GM19043 (cell line): ENCODE data around the gene MMP25.
"Not testable (repeated sequence)": the region's sequence is repeated elsewhere in the genome, so short reads cannot be mapped to it uniquely, and the experiment has no call there.

Experiments used
- ATAC-seq: cut with Tn5 transposase; IDR thresholded peaks from one replicate; pipeline ENCODE4 v1.9.1; 2021; ENCODE audit warnings: low read depth; ENCODE audit not compliant: unreplicated experiment

Gene MMP25

DNA sequence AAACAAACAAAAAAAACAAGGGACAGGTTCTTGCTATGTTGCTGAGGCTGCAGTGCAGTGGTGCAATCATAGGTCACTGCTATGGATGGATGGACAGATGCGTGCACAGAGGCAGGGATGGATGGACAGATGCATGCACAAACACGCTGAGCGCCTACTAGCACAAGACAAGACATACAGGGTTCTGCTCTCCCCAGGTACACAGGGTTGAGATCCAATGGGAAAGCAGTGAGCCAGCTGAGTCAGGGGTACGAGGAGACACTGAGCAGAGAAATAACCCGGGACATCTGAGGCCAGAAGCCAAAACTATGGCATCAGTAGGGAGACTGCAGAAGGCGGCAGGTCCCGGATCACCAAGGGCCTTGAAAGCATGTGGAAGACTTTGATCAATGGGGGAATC lies 25.3 kb downstream of the MMP25 start:
- ATAC-seq = no peak

DNA sequence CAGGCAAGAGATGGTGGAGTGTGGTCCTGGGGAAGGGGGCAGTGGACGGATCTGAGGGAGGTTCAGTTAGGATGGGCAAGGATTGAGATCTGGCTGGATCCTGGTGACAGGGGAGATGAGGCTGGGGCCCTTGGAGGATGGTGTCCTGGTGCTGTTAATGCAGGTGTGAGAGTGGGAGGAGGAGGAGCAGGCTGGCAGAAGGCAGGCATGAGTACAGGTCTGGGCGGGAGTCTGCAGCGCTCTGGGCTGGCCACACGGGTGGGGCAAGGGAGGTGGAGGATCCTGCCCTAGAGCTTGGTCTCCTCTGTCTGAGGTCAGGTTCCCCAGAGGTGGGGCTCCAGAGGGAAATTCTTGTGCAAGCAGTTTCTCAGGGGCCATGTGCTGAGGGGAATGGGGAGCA lies 25.8 kb downstream of the MMP25 start:
- ATAC-seq = not testable (repeated sequence)

DNA sequence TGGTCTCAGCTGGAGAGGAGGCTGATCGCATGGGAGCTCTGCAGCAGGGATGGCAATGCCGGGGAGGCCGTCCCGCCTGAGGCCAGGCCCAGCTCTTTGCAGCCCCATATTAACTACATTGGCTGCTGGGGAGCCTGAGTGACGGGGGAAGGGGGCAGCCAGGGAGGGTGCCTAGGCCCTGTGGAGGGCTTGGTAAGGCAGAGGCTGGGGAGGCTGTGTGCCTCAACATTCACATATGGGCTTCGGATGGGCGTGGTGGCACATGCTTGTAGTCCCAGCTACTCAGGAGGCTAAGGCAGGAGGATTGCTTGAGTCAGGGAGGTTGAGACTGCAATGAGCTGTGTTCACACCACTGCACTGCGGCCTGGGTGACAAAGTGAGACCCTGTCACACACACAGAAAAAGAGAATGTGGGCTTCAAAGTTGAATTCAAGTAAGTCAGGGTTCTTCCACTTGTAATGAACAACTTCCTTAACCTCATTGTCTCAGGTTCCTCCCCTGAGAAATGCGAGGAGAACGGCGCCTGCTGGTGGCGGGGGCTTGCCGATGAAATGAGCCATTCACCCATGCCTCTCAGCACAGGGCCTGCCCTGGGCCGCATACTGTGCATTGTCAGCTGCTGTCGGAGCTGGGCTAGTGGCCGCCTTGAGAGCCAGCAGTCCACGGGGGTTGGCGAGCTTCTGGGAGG lies 26.4 kb downstream of the MMP25 start:
- ATAC-seq = not testable (repeated sequence)

DNA sequence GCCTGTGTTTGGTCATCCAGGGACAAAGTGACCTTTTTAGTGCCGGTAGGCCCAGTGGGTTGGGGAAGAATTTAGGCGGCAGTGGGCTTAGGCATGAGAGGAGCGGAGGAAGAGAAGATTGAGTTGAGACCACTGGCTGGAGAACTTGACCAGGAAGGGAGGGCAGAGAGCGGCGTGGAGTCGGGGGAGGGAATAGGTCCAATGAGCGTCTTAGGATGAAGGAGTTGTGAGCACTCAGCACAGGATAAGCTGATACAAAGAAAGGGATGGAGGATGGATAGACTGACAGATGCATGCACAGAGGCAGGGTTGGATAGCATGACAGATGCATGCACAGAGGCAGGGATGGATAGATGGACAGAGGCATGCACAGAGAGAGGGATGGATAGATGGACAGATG lies 27.1 kb downstream of the MMP25 start:
- no peak for ATAC-seq

DNA sequence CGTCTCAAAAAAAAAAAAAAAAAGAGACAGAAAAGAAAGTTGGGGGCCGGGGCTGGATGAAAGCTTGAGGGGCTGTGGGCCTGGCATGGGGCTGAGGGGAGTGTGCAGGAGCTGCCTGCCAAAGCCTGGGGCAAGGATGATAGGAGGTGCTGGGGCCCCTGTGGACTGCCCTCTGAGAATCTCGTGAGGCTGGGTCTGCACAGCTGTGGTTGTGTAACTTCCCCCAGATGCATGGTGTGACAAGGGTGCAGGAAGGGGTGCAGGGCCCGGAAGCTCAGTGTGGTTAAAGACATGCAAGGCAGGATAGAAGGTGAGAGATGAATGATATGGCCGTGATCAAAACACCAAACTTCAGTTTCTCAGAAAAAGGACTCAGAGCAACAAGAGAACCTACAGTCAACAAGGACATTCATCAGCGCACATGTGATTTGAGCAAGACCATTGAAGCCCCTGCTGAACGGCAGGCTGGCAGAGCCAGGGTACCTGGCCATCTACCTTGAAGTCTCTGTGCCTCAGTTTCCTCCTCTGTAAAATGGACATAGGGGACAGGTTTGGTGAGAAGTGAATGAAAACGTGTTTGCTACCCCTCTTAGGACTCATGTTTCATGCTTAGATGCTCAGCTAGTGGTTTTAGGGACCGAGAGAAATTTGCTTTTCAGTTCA lies 28.6 kb downstream of the MMP25 start:
- peak; percentile 84 for ATAC-seq

DNA sequence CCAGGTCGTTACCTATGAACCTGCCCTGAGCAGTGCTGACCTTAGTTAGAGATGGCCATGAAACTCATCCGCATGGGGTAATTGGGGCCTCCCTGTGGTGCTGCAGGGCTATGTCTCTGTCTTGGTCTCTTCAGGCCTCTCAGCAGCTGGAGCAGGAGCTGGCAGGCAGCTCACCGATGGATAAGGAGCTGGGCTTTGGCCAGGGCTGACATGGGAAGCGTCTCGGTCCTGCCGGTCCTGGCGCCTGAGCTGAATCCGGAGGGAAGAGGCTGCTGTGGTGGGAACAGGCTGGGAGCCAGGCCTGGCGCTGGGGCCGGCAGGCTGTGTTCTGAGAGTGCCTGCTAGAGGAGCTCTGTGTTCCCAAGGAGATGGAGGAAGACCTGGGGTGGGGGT lies 29.2 kb downstream of the MMP25 start:
- no peak for ATAC-seq

DNA sequence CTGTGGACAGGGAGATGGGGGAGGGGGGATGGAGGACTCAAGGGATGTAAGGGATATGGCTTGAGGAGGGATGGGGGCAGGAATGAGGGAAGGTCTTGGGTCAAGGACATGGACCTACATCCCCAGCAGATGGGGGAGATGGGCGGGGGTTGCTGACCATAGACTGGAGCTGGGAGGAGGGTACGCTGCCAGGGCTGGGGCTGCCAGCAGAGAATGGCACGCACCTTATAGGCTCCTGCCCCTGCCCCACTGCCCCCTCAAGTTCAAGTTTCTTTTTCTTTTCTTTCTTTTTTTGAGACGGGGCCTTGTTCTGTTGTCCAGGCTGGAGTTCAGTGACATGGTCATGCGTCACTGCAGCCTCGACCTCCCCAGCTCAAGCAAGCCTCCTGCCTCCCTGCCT lies 29.6 kb downstream of the MMP25 start:
- not testable (repeated sequence) for ATAC-seq

DNA sequence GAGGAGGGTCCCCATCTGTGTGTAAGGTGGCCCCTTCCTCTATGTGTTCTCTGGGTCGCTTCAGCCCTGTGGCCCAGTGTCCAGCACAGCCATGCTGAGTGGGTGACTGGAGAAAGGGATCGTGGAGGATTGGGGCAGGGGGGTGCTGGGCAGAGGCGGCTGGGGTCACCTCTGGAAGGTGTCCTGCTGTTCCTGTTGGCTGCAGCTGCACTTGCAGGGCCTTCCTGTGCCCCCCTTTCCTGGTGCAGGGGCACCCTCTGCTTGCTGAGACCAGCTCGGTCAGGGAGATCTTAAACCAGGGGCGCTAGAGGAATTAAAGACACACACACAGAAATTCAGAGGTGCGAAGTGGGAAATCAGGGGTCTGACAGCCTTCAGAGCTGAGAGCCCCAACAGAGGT lies 30.2 kb downstream of the MMP25 start:
- ATAC-seq = no peak

DNA sequence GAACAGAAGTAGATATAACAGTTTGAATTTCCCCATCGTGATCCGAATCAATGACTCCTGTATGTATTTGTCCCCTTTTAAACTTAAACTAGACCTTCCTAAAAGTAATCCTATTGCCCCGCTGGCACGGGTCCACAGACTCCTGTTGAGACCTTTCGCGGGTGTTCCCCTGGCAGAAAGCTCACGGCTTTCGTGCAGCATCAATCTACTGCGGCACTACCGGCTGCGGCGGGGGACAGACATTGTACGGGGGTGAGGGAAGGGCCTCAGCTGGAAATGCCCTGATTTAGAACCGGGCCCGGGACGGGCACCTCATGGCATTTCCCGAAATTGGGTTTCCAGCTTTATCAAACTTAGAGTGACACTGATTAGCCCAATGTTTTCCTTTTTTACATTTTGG lies 33.7 kb downstream of the MMP25 start:
- no peak for ATAC-seq

DNA sequence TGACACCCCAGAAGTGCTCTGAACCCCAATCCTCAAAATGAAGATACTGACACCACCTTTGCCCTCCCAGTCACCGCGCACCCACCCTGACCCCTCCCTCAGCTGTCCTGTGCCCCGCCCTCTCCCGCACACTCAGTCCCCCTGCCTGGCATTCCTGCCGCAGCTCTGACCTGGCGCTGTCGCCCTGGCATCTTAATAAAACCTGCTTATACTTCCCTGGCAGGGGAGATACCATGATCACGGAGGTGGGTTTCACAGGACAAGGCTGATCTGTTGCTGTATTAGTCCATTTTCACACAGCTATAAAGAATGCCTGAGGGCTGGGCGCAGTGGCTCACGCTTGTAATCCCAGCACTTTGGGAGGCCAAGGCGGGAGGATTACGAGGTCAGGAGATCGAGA lies 35.6 kb downstream of the MMP25 start:
- not testable (repeated sequence) for ATAC-seq

DNA sequence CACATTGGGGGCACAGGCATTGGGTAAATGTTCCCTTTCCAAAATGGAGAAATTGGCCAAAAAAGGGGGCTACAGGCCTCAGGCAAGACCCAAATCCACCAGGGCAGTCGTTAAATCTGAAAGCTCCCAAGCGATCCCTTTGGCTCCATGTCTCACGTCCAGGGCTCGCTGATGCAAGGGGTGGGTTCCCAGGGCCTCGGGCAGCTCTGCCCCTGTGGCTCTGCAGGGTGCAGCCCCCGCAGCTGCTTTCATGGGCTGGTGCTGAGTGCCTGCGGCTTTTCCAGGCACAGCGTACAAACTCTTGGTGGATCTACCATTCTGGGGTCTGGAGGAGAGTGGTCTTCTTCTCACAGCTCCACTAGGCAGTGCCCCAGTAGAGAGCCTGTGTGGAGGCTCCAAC lies 37.0 kb downstream of the MMP25 start:
- not testable (repeated sequence) for ATAC-seq

DNA sequence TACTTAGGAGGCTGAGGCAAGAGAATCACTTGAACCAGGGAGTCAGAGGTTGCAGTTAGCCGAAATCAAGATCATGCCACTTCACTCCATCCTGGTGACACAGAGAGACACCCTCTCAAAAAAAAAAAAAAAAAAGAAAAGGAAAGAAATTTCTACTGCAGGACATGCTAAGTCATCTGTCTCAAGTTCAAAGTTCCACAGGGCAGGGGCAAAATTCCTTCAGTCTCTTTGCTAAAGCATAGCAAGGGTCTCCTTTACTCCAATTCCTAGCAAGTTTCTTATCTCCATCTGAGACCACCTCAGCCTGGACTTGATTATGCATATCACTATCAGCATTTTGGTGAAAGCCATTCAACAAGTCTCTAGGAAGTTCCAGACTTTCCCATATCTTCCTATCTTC lies 38.1 kb downstream of the MMP25 start:
- no peak for ATAC-seq

DNA sequence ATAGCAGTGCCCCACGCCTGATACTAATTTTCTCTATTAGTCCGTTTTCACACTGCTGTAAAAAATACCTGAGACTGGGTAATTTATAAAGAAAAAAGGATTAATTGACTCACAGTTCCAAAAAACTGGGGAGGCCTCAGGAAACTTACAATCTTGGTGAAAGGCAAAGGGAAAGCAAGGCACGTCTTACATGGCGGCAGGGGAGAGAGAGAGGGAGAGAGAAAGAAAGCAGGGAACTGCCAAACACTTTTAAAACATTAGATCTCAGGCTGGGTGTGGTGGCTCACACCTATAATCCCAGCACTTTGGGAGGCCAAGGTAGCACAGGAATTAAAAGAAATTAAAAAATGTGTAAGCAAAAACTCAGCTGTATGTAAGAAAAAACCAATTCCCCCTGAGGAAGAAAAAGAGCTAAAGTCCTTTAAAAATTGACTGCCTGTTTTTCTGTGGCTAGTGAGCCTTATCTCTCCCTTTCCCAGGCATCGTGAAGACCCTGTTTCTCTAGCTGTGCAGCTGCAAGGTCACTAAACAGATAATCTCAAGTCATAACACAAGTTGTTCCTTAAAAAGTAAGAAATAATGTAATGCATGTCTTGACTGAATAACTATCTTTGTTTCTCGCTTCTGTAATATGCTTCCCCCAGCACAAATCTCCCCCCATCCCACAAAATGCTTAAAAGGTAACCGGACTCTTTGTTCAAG lies 38.8 kb downstream of the MMP25 start:
- ATAC-seq = no peak

DNA sequence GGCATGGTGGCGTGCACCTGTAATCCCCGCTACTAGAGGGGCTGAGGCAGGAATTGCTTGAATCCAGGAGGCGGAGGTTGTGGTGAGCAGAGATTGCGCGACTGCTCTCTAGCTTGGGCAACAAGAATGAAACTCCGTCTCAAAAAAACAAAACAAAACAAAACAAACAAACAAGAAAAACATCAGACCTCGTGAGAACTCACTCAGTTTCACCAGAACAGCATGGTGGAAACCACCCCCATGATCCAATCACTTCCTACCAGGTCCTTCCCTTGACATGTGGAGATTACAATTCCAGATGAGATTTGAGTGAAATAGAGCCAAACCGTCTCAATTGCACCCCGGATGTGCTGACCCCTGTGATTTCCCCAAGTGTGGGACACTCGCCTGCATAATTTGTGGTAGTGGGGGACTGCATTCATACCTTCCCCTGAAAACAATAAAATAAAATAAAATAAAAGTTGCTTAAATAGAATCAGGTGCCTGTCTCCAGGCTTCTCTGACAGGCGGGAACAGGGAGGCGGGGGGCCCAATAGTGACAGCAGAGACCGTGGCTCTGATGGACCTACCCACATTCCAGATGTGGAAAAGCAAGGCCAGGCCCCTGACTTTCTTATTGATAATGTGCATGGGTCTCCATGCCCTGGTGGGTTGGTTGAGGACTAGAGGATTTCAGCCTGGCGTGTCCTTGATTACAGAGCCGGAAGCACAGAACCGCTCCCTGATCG lies 39.7 kb downstream of the MMP25 start:
- ATAC-seq = no peak

DNA sequence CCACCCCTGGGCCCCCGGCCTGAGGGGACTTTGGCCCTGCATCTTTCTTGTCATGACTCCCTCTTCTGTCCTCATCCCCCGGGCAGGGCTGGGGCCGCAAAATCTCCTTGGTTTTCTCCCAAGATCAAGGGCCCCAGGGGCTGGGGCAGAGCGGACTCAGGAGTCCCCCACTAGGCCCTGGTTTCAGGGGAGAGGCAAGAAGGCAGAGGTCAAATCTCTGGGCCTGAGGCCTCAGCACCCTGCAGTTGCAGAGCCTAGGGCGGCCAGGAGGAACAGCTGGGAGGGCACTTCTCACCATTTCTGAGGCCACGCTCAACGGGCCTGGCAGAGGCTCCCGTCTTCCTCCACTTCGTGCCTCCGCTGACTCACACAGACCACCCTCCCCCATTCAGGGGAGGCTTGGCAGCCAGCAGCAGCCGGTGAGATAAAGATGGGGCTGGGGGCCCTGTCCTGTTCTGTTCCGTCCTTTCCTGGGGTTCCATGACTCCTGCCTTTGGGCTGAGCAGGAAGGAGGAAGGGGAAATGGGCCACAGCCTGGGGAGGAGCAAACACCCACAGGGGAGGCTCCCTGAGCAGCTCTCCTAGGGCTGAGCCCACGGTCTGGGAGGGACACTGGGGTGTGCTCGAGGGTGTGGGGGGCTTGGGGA lies 40.4 kb downstream of the MMP25 start:
- ATAC-seq = no peak

DNA sequence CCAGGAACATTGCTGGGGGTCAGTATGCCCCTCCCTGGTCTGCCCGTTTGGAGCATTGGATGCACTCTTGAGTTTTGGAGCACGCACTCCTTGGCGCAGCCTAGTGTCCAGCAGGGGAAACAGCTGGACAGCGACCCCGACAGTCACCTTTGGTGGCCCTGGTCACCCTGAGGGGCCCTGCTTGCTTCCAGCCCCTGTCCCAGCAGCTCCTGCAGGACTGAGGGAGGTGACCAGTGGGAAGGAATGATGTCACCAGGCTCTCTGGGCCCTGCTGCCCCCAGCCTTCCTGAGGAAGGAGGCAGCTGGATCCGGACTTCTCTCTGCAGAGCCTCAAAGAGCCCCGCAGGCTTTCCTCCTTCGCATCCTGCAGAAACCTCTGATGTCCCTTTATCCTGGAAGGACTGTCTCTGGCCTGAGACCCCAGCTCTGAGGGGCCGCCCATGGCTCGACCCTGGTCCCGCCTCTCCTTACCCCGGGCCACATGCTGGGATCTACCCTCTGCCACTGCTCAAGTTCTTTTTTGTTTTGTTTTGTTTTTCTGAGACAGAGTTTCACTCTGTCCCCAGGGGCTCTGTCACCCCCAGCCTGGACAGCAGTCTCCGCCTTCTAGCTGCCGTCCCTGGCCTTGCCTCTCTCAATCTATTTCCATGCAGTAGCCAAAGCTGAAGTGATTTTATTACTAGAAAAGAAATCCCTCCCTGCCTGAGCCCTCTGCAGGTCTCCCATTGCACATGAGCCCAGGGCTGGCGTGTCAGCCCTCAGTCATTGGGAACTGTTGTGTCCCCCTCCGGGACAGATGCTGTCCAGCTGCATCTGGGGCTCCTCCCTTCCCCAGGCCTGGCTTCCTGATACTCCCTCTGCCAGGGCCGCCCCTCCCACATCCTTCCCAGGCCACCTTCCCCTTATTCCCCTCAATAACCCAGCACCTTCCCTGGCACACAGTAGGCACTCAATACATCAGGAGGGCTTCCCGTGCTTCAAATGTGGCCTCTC lies 41.2 kb downstream of the MMP25 start:
- ATAC-seq = no peak

DNA sequence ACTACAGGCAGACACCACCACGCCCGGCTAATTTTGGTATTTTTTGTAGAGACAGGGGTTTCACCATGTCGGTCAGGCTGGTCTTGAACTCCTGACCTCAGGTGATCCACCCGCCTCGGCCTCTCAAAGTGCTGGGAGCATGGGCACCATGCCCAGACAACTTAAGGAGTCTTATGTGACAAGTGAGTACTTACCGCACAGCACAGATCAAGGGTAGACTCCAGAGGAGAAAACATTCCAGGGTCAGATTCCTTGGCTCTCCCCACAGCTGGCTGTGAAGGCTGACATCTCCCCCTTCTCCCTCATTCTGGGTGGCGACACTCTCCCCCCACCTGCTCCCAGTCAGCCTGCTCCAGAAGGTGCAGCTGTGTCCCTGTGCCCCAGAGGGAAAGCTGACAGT lies 42.1 kb downstream of the MMP25 start:
- no peak for ATAC-seq

DNA sequence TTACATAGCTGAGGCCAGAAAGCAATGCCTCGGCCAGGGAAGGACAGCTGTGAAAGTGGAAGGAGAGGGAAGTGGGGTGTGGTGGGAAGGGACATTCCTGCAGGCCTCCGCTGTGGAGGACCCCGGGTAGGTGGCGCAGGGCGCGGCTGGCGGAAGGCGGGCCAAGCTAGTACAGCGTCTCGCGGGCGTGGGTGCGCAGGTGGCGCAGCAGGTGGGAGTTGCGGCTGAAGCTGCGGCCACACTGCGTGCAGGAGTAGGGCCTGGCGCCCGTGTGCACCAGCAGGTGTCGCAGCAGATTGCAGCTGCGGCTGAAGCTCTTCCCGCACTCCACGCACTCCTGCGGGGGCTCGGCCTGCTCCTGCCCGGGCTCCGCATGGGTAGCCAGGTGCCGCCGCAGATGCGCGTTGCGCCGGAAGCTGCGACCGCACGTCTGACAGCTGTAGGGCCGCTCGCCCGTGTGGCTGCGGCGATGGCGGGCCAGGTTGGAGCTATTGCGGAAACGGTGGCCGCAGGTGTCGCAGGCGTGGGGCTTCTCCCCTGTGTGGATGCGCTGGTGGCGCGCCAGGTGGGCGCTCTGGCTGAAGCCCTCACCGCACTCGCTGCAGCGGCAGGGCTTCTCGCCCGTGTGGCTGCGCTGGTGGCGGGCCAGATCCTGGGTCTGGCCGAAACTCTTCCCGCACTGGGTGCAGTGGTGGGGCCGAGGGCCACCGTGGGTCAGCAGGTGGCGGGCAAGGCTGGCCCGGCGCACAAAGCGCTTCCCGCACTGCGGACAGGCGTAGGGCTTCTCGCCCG lies 42.8 kb downstream of the MMP25 start:
- no peak for ATAC-seq
